ENCODE results near the gene UBE2D3.

The UBE2D3 gene

DNA sequence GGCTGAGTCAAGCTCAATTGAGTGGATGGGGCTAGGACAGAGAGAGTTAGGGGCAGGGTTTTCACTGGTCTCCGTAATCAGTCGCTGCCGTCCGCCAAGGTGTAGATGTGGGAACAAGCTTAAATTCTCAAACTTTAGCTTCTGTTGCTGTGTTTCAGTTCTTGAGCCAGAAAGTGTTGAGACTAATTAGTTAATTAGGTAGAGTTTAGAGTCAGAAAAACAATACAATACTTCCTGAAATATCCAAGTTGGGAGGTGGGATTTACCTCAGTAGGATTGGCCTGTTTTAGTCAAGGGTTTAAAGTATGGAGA lies 1.1 kb upstream of the UBE2D3 start:
- DNase-seq (ENCODE audit: insufficient read length, low spot score): no peak
- FAIRE-seq: no peak
- TF ChIP-seq, protein P1, sequence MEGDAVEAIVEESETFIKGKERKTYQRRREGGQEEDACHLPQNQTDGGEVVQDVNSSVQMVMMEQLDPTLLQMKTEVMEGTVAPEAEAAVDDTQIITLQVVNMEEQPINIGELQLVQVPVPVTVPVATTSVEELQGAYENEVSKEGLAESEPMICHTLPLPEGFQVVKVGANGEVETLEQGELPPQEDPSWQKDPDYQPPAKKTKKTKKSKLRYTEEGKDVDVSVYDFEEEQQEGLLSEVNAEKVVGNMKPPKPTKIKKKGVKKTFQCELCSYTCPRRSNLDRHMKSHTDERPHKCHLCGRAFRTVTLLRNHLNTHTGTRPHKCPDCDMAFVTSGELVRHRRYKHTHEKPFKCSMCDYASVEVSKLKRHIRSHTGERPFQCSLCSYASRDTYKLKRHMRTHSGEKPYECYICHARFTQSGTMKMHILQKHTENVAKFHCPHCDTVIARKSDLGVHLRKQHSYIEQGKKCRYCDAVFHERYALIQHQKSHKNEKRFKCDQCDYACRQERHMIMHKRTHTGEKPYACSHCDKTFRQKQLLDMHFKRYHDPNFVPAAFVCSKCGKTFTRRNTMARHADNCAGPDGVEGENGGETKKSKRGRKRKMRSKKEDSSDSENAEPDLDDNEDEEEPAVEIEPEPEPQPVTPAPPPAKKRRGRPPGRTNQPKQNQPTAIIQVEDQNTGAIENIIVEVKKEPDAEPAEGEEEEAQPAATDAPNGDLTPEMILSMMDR (IDR thresholded peaks at IDR 0.05; ENCODE audit: insufficient read depth, missing control alignments): no peak

- TF ChIP-seq, protein P1 (IDR thresholded peaks at IDR 0.05; ENCODE audit: insufficient read depth, missing control alignments): no peak
- FAIRE-seq (peak; percentile 25), DNase-seq (ENCODE audit: insufficient read length, low spot score) (no peak)
Observed at GRCh38 chr4:102827674-102828496, 534 bp upstream of the UBE2D3 start.

GRCh38 chr4:102826105-102826889 lies 1.1 kb downstream of the UBE2D3 start:
- TF ChIP-seq, protein P1 (IDR thresholded peaks at IDR 0.05; ENCODE audit: insufficient read depth, missing control alignments): no peak
- FAIRE-seq (no peak), DNase-seq (ENCODE audit: insufficient read length, low spot score) (no peak)

DNA sequence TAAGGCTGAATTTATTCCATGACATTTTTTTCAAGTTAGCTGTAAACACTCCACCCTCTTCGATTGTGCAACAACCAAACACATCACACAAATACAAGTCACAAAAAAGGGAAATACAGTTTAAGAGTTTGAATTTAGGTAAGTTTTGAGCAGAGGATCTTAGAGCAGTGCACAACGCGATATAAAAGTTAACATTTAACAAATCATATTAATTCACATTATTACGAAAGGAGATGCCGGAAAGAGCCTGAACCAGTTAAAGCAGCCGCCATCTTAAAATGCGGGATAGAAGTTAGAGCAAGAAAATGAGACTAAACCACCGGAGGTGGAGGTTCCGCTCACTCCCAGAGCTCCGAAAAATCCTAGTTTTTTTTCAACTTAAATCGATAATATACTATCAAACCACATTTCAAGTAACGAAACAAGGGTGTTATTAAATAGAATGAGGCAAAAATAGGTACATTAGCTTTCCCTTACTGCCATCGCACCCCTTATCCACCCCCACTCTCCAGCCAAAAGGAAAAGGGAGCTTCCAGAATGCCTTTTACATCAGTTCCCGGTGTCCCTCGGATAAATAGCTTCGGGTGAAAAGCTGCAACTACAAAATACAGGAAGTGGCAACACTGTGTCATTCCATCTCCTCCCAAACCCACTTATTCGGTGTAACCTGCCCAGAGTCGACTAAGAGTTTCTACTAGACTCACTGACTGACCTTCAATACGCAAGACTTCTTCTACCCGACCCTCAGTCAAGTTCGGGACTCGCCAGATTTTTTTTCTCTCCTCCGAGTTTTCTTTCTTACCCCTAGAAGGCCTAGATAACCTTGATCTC lies 1.9 kb downstream of the UBE2D3 start:
- FAIRE-seq (no peak), DNase-seq (ENCODE audit: insufficient read length, low spot score) (no peak)
- TF ChIP-seq, protein P1 (IDR thresholded peaks at IDR 0.05; ENCODE audit: insufficient read depth, missing control alignments): no peak

GRCh38 chr4:102824398-102824797 lies 3.0 kb downstream of the UBE2D3 start:
- no peak for FAIRE-seq
- DNase-seq (ENCODE audit: insufficient read length, low spot score): no peak
- TF ChIP-seq, protein P1 (IDR thresholded peaks at IDR 0.05; ENCODE audit: insufficient read depth, missing control alignments): no peak

GRCh38 chr4:102823897-102824296 lies 3.5 kb downstream of the UBE2D3 start:
- FAIRE-seq (no peak), DNase-seq (ENCODE audit: insufficient read length, low spot score) (no peak)
- TF ChIP-seq, protein P1 (IDR thresholded peaks at IDR 0.05; ENCODE audit: insufficient read depth, missing control alignments): no peak
